Ascending aorta (tissue), 2 donors: ENCODE data around the gene TULP1. TPM values are rescaled to one million over a fixed set of nuclear protein-coding genes. Genes with fewer than 3 reads are reported as not detected.

Source experiments
- DNase-seq, 2 donors: peaks; one replicate each; pipeline ENCODE4 v3.0.0-alpha.2; 2019; ENCODE audit warnings: low spot score in 2 of 2
- H3K27ac ChIP-seq, 2 donors: fragments of 200-600 bp; sonication (generic); one replicate each; pipeline ENCODE4 v1.5.1; 2016 to 2017; ENCODE audit warnings: mild to moderate bottlenecking in 1 of 2
- H3K27me3 ChIP-seq: fragments of 200-600 bp; sonication (generic); one replicate; pipeline ENCODE4 v1.5.1; 2017
- H3K36me3 ChIP-seq, 2 donors: fragments of 200-600 bp; sonication (generic); one replicate each; pipeline ENCODE4 v1.5.1; 2016
- H3K4me1 ChIP-seq, 2 donors: fragments of 200-600 bp; sonication (generic); one replicate each; pipeline ENCODE4 v1.5.1; 2016 to 2017; ENCODE audit warnings: mild to moderate bottlenecking in 1 of 2
- H3K4me3 ChIP-seq, 2 donors: fragments of 200-600 bp; sonication (generic); one replicate each; pipeline ENCODE4 v1.5.1; 2016 to 2017; ENCODE audit warnings: mild to moderate bottlenecking in 1 of 2
- H3K9me3 ChIP-seq, 2 donors: fragments of 200-600 bp; sonication (generic); one replicate each; pipeline ENCODE4 v1.5.1; 2016
- intact Hi-C: fragments of 100-400 bp; cut with DNase I; formaldehyde crosslinking; loops from one replicate; pipeline ENCODE4 v1.15.1; 2023
- total RNA-seq: library from RNA; depleted of rRNA; stranded (reverse); fragments of >200 nt; gene quantifications from one replicate; pipeline ENCODE4 v1.1.0, GENCODE V29; 2016
- TF ChIP-seq, protein P1 (sequence below), 3 experiments: fragments of 200-600 bp in 2 of 3; fragments of 450-650 bp in 1 of 3; sonication (generic) in 2 of 3; IDR thresholded peaks; one replicate each; pipeline ENCODE4 v1.5.1; 2016 to 2019; ENCODE audit warnings: antibody characterized with exemption in 3 of 3, mild to moderate bottlenecking in 1 of 3, moderate library complexity in 1 of 3

The TULP1 gene
- total RNA-seq, 1 donor from 2014 or later = not detected

DNA sequence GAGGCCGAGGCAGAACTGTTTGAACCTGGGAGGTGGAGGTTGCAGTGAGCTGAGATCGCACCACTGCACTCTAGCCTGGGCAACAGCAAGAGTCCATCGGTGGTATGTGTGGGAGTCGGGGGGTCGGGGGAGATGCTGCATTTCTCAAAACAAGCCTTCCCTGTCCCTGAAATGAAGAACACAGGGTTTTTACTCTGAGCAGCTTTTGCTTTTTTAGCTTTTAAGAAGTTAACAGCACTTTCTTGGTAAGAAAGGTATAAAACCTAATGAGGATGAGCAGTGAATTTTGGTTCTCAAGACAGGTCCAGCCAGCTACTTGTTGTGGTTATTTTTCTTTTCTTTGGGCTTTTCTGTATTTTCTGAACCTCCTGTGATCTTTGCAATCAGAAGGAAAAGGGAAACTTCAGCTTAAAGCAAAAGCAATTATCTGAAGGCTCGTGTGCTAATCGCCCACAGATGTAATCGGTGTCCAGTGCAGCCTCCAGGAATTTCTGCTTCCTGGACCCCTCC, 40.8 kb downstream of the TULP1 start:
- intact Hi-C loops = no loop called here
- Histone ChIP-seq H3K9me3 (no peaks in the 10 kb centered on the region), H3K27ac (peak overlapping the region; percentile 19 to 20), H3K36me3 (peaks cover 47 to 65% of the 10 kb centered on the region in 2 donors), H3K4me3 (no peak overlapping the region), H3K27me3 (no peaks in the 10 kb centered on the region), H3K4me1 (peaks cover 5 to 19% of the 10 kb centered on the region in 2 donors)
- DNase-seq = no peak
- TF ChIP-seq, protein P1, sequence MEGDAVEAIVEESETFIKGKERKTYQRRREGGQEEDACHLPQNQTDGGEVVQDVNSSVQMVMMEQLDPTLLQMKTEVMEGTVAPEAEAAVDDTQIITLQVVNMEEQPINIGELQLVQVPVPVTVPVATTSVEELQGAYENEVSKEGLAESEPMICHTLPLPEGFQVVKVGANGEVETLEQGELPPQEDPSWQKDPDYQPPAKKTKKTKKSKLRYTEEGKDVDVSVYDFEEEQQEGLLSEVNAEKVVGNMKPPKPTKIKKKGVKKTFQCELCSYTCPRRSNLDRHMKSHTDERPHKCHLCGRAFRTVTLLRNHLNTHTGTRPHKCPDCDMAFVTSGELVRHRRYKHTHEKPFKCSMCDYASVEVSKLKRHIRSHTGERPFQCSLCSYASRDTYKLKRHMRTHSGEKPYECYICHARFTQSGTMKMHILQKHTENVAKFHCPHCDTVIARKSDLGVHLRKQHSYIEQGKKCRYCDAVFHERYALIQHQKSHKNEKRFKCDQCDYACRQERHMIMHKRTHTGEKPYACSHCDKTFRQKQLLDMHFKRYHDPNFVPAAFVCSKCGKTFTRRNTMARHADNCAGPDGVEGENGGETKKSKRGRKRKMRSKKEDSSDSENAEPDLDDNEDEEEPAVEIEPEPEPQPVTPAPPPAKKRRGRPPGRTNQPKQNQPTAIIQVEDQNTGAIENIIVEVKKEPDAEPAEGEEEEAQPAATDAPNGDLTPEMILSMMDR (IDR thresholded peaks at IDR 0.05) = no peak

DNA sequence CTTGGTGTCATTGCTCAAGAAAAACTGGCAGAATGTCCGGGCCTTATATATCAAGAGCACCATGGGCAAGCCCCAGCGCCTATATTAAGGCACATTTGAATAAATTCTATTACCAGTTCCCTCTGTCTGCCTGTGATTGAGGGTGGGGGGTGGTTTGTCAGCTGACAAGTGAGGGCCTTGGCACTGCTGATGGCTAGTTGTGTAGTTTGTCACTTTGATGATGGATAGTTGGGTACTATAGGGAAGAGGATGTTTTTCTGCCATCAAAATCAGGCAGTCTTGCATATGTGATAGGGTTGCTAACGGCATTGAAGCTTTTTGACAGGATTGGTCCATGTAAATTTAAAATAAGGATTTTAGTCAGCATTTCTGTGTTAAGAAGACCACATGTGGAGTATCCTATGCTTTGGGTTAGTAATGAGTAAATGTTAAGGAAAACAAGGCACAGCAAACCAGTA, 42.0 kb downstream of the TULP1 start:
- Histone ChIP-seq H3K27ac (peak overlapping the region; percentile 84 to 88), H3K36me3 (peaks cover 45 to 54% of the 10 kb centered on the region in 2 donors)

DNA sequence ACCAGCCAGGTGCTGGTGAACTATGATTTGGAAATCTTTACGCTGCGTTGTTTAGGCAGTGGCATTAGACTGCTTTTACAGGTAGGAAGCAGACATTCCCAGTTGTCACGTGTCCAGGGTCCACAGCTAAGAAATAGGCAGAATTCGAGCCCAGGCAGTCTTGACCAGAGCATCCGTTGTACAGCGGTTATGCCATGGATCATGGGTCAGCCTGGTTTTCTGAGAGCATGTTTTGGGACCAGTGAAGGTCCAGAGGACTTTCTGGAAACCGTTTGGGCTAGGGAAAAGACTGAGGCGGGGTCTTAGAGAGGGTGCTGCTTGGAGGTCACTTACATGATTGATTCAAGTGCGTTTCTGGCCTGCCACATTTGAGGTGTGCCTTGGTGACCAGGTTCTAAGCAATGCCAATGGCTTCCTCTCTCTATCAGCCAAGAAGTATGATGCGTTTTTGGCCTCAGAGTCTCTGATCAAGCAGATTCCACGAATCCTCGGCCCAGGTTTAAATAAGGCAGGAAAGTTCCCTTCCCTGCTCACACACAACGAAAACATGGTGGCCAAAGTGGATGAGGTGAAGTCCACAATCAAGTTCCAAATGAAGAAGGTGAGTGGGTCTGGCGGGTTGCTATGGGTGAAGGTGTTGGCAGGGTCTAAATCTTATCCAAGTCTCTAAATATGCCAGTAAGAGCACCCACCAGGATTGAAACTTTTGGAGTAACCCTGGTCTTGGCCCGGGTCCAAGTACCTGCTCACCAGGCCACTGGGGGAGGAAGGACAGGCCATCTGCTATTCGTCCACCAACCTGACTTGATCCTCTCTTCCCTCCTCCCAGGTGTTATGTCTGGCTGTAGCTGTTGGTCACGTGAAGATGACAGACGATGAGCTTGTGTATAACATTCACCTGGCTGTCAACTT, 42.7 kb downstream of the TULP1 start:
- intact Hi-C loops = loop anchor here (2.0 kb wide), 1 partner anchor 19 kb away; no protein-coding TSS in a partner anchor
- Histone ChIP-seq H3K4me3 (peak overlapping the region; percentile 72 to 78), H3K9me3 (no peaks in the 10 kb centered on the region), H3K27me3 (no peaks in the 10 kb centered on the region), H3K36me3 (peaks cover 38 to 47% of the 10 kb centered on the region in 2 donors), H3K4me1 (peaks cover 5 to 19% of the 10 kb centered on the region in 2 donors), H3K27ac (peak overlapping the region; percentile 84 to 88)
- TF ChIP-seq, protein P1 (IDR thresholded peaks at IDR 0.05) = no peak
- no peak for DNase-seq

More for the DNA sequence above, 42.0 kb downstream of the TULP1 start:
- no peak for DNase-seq
- Histone ChIP-seq H3K9me3 (no peaks in the 10 kb centered on the region), H3K4me3 (no peak overlapping the region), H3K4me1 (peaks cover 5 to 19% of the 10 kb centered on the region in 2 donors), H3K27me3 (no peaks in the 10 kb centered on the region)
- intact Hi-C loops = no loop called here
- TF ChIP-seq, protein P1 (IDR thresholded peaks at IDR 0.05) = no peak

DNA sequence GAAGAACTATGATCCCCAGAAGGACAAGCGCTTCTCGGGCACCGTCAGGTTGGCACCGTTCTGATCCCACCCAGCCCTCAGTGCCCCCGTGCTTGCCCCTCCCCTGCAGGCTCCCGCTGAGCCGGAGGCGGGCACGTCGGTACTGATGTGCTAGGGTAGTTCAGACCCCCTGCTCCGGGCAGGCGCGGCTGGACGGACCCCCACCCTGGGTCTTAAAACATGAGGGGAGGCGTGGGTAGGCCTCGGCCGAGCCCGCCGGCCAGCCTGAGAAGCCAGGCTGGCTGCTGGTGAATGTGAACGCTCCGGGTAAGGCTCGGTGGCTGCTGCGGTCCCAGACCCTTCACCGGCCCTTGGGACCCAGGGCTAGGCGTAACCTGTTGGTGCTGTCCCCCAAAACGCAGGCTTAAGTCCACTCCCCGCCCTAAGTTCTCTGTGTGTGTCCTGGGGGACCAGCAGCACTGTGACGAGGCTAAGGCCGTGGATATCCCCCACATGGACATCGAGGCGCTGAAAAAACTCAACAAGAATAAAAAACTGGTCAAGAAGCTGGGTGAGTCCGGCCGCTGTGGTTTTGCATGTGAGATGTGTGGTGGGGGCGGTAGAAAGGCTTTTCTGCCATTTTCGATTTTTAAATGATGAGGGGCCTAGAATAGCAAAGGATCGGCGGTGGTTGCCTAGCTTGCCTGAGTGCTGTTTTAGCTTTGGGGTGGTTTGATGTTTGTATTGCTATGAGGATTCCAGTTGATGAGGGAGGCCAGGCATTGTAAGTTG, 43.5 kb downstream of the TULP1 start:
- no peak for DNase-seq
- Histone ChIP-seq H3K4me3 (peak overlapping the region; percentile 72 to 78), H3K4me1 (peaks cover 5 to 19% of the 10 kb centered on the region in 2 donors), H3K9me3 (no peaks in the 10 kb centered on the region), H3K36me3 (peaks cover 29 to 39% of the 10 kb centered on the region in 2 donors), H3K27me3 (no peaks in the 10 kb centered on the region), H3K27ac (peak overlapping the region; percentile 84 to 88)
- intact Hi-C loops = loop anchor here (1.0 to 2.0 kb wide), 4 partner anchors 17 to 127 kb away; partner anchors contain the start of genes FANCE, PPARD and TEAD3
- TF ChIP-seq, protein P1 (IDR thresholded peaks at IDR 0.05) = no peak
